ENCODE data around the gene KLHL3.

DNA sequence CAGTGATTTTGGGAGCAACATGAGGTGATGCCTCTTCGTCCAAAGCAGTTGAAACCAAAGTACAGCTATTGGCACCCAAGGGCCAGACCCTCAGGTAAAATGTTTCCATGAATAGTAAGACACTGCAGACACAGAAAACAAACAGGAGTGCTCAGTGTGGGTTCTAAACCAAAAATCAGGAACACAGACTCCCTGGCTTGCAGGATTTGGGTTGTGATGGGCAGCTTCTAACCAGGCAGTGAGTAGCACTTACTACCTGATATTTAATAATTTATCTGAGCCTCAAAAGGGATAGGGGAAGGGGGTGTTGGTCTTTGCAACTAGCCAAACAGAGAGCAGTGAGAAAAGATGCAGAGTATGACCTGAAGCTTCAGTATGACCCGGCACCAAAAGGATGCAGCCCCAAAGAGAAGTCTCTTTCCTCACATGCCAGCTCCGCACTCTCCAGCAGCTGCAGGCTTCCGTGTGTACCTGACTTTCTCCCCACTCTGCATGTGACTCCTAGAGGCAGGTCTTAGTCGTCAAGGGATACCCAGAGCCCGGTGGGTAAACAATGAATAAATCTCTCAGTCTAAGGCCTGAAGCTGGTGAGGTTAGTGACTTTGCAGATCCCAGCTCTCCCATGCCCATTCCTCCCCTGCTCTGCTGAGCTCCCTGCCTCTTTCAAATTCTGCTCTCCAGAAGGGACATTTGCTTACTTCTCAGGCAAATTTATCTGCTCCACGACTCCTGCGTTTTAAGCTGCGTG is 131.4 kb downstream of the KLHL3 start:
- TF ChIP-seq, protein P1, sequence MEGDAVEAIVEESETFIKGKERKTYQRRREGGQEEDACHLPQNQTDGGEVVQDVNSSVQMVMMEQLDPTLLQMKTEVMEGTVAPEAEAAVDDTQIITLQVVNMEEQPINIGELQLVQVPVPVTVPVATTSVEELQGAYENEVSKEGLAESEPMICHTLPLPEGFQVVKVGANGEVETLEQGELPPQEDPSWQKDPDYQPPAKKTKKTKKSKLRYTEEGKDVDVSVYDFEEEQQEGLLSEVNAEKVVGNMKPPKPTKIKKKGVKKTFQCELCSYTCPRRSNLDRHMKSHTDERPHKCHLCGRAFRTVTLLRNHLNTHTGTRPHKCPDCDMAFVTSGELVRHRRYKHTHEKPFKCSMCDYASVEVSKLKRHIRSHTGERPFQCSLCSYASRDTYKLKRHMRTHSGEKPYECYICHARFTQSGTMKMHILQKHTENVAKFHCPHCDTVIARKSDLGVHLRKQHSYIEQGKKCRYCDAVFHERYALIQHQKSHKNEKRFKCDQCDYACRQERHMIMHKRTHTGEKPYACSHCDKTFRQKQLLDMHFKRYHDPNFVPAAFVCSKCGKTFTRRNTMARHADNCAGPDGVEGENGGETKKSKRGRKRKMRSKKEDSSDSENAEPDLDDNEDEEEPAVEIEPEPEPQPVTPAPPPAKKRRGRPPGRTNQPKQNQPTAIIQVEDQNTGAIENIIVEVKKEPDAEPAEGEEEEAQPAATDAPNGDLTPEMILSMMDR (IDR thresholded peaks at IDR 0.05) = no peak
- TF ChIP-seq POLR2A (IDR thresholded peaks at IDR 0.05) = no peak

Measured in body of pancreas (tissue), 4 donors.